ENCODE measurements around the gene RNASEH2B. TPM values are rescaled to one million over a fixed set of nuclear protein-coding genes. Genes with fewer than 3 reads are reported as not detected.

RNASEH2B gene, protein sequence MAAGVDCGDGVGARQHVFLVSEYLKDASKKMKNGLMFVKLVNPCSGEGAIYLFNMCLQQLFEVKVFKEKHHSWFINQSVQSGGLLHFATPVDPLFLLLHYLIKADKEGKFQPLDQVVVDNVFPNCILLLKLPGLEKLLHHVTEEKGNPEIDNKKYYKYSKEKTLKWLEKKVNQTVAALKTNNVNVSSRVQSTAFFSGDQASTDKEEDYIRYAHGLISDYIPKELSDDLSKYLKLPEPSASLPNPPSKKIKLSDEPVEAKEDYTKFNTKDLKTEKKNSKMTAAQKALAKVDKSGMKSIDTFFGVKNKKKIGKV
- total RNA-seq = 10 to 100 TPM; 13.8 to 37.5 (median 19.0) TPM

- WGBS, 2 donors (ENCODE audit: low coverage in 1 of 2) = 0% methylated on average over 61 of the region's 107 CpGs; no CpG with 5 or more reads in 1 of the 2 donors
- H3K4me1 ChIP-seq = peaks cover 6 to 32% (median 19%) of the 10 kb centered on the region in 4 donors
Observed at GRCh38 chr13:50909605-50910484, at the start of gene RNASEH2B. RNASEH2B (plus strand) TSS chr13:50909791; CDS start chr13:50910077, 286 bp downstream.

GRCh38 chr13:50864492-50864891 is 45.1 kb upstream of the RNASEH2B start:
- no peaks in the 10 kb centered on the region for H3K27me3 ChIP-seq
- H3K4me1 ChIP-seq = no peaks in the 10 kb centered on the region
- WGBS, 2 donors (ENCODE audit: low coverage in 1 of 2) = 83 to 100% methylated on average over 1 of the region's 1 CpG
- H3K4me3 ChIP-seq = no peak overlapping the region
- no peaks in the 10 kb centered on the region for H3K36me3 ChIP-seq
- peaks cover 5 to 9% of the 10 kb centered on the region in 2 donors for H3K9me3 ChIP-seq
- no peak for DNase-seq
- TF ChIP-seq EP300 (IDR thresholded peaks at IDR 0.05; ENCODE audit: low read depth) = no peak
- no peak overlapping the region for H3K27ac ChIP-seq
- intact Hi-C loops (cut with DNase I; ENCODE audit: low total_unique reads) (no loop called here), in situ Hi-C loops (cut with MboI; ENCODE audit: low pct_ligation_motif_present in 1 of 4, low pct_unique_long_range_greater_than_20kb in 1 of 4, low sequenced_read_pairs in 3 of 4) (no loop called here)

More at GRCh38 chr13:50909605-50910484, at the start of gene RNASEH2B:
- H3K27ac ChIP-seq = peak within 1 kb of the TSS; percentile 89 to 94 (median 90)
- TF ChIP-seq POLR2AphosphoS5 (IDR thresholded peaks at IDR 0.05) (peak in 2 of 3 donors; percentile 62 to 63), EP300 (IDR thresholded peaks at IDR 0.05; ENCODE audit: low read depth) (no peak), POLR2A (IDR thresholded peaks at IDR 0.05) (peak; percentile 69), CTCF (IDR thresholded peaks at IDR 0.05) (peak in 1 of 5 experiments; percentile 13)
- H3K4me3 ChIP-seq = peak within 1 kb of the TSS; percentile 67 to 89 (median 83)
- H3K36me3 ChIP-seq = no peaks in the 10 kb centered on the region
- no peaks in the 10 kb centered on the region for H3K9me3 ChIP-seq
- peak; percentile 73 for DNase-seq
- in situ Hi-C loops (cut with MboI; ENCODE audit: low pct_ligation_motif_present in 1 of 4, low pct_unique_long_range_greater_than_20kb in 1 of 4, low sequenced_read_pairs in 3 of 4) (loop anchor here (10.0 to 25.0 kb wide), 5 partner anchors 105 to 923 kb away; partner anchors contain the start of gene TRIM13 (in 4 of the 4)), intact Hi-C loops (cut with DNase I; ENCODE audit: low total_unique reads) (loop anchor here (10.0 kb wide), 1 partner anchor 825 kb away; no protein-coding TSS in a partner anchor)
- no peaks in the 10 kb centered on the region for H3K27me3 ChIP-seq

DNA sequence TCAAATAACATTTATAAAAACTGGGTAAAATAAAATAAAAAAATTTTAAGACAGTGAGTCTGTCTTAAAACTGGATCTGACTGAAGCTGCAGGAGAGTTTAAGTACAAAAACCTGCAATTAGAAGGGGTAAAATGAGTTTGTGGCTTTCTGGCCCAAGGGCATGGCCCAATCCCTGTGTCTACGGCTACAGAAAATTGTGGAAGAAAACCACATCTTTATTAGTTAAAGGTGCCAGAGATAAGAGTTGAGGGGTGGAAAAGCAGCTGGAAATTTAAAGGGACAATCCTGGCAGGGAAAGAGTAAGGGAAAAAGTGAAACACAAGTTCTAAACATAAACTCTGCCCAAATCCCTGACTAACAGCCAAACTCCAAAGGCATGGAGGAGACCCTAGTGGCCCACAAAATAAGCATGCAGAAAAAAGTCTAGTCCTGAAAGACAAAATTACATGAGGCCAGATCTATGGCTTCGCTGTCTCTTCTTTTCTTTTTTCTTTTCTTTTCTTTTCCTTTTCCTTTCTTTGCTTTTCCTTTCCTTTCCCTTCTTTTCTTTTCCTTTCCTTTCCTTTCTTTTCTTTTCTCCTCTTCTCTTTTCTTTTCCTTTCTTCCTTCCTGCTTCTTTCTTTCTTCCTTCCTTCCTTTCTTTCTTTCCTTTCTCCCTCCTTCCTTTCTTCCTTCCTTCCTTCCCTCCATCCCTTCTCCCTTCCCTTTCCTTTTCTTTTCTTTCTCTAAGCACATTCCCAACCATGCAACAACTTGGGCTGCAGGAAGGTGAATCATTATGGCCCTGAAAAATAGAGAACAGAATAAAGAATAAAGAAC is 42.6 kb upstream of the RNASEH2B start:
- Histone ChIP-seq H3K4me3 (no peak overlapping the region), H3K9me3 (peaks cover 4 to 5% of the 10 kb centered on the region in 2 donors), H3K27me3 (no peaks in the 10 kb centered on the region), H3K27ac (no peak overlapping the region), H3K36me3 (no peaks in the 10 kb centered on the region), H3K4me1 (no peaks in the 10 kb centered on the region)
- DNase-seq = no peak
- in situ Hi-C loops (cut with MboI; ENCODE audit: low pct_ligation_motif_present in 1 of 4, low pct_unique_long_range_greater_than_20kb in 1 of 4, low sequenced_read_pairs in 3 of 4) (no loop called here), intact Hi-C loops (cut with DNase I; ENCODE audit: low total_unique reads) (no loop called here)
- WGBS, 2 donors (ENCODE audit: low coverage in 1 of 2) = 71 to 75% methylated on average over 2 of the region's 2 CpGs
- TF ChIP-seq CTCF (IDR thresholded peaks at IDR 0.05) = no peak
- TF ChIP-seq POLR2AphosphoS5 (IDR thresholded peaks at IDR 0.05) = no peak
- no peak for TF ChIP-seq POLR2A (IDR thresholded peaks at IDR 0.05)
- TF ChIP-seq EP300 (IDR thresholded peaks at IDR 0.05; ENCODE audit: low read depth) = no peak

DNA sequence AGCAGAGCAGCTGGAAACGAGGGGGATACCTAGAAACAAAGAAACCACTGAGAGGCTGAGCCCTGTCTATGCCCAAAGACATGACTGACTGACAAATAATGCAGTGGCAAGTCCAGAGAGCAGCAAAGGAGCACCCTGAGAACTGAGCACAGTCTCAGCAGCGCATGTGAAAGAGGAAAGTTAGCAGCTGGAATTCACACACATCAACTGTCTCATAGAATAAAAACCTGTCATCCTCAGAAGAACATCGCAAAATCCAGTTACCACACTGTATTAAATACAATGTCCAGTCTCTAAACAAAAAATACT is 42.0 kb upstream of the RNASEH2B start:
- Histone ChIP-seq H3K4me1 (no peaks in the 10 kb centered on the region), H3K4me3 (no peak overlapping the region), H3K27me3 (no peaks in the 10 kb centered on the region), H3K9me3 (peaks cover 2% of the 10 kb centered on the region in 2 donors), H3K36me3 (no peaks in the 10 kb centered on the region), H3K27ac (no peak overlapping the region)
- WGBS, 2 donors (ENCODE audit: low coverage in 1 of 2) = 59 to 72% methylated on average over 3 of the region's 3 CpGs
- no peak for DNase-seq
- in situ Hi-C loops (cut with MboI; ENCODE audit: low pct_ligation_motif_present in 1 of 4, low pct_unique_long_range_greater_than_20kb in 1 of 4, low sequenced_read_pairs in 3 of 4) (no loop called here), intact Hi-C loops (cut with DNase I; ENCODE audit: low total_unique reads) (no loop called here)
- TF ChIP-seq EP300 (IDR thresholded peaks at IDR 0.05; ENCODE audit: low read depth) = no peak
- no peak for TF ChIP-seq POLR2A (IDR thresholded peaks at IDR 0.05)
- no peak for TF ChIP-seq POLR2AphosphoS5 (IDR thresholded peaks at IDR 0.05)
- TF ChIP-seq CTCF (IDR thresholded peaks at IDR 0.05) = no peak
